ENCODE results near the gene API5.

- TF ChIP-seq CTCF (conservative IDR thresholded peaks at IDR 0.05; ENCODE audit: low read length) = no peak
- no peak for TF ChIP-seq EZH2phosphoT487 (IDR thresholded peaks at IDR 0.05; ENCODE audit: borderline replicate concordance)
Measured at GRCh38 chr11:43356336-43356735, 44.5 kb downstream of the API5 start.
